ENCODE data around the gene DDX5.
A peak's percentile ranks its signal among the peaks of the same experiment; 100 is the strongest.

DDX5 gene

GRCh38 chr17:64507413-64507782 is 1.3 kb upstream of the DDX5 start:
- Histone ChIP-seq H3K27me3 (ENCODE audit: control insufficient read depth, insufficient read depth, low read length) (no peaks in the 10 kb centered on the region), H3K9ac (ENCODE audit: low read depth, low read length) (peak overlapping the region; percentile 100), H3K4me3 (ENCODE audit: low read length) (peak overlapping the region; percentile 98), H3K9me3 (replicated peaks; ENCODE audit: low read length) (no peaks in the 10 kb centered on the region), H3K4me2 (ENCODE audit: low read length) (peak overlapping the region; percentile 85), H3K4me1 (ENCODE audit: control insufficient read depth, insufficient read depth, low read length) (peaks cover 25% of the 10 kb centered on the region), H3K36me3 (ENCODE audit: insufficient read depth, low read length) (peaks cover 56% of the 10 kb centered on the region)

GRCh38 chr17:64506576-64507412 is 705 bp upstream of the DDX5 start, which contains the start of gene CEP95:
CEP95 (plus strand) TSS chr17:64506977; CDS start chr17:64507098, 121 bp downstream.
- Histone ChIP-seq H3K36me3 (ENCODE audit: insufficient read depth, low read length) (peaks cover 58% of the 10 kb centered on the region), H3K4me3 (ENCODE audit: low read length) (peak within 1 kb of the TSS; percentile 98)

DNA sequence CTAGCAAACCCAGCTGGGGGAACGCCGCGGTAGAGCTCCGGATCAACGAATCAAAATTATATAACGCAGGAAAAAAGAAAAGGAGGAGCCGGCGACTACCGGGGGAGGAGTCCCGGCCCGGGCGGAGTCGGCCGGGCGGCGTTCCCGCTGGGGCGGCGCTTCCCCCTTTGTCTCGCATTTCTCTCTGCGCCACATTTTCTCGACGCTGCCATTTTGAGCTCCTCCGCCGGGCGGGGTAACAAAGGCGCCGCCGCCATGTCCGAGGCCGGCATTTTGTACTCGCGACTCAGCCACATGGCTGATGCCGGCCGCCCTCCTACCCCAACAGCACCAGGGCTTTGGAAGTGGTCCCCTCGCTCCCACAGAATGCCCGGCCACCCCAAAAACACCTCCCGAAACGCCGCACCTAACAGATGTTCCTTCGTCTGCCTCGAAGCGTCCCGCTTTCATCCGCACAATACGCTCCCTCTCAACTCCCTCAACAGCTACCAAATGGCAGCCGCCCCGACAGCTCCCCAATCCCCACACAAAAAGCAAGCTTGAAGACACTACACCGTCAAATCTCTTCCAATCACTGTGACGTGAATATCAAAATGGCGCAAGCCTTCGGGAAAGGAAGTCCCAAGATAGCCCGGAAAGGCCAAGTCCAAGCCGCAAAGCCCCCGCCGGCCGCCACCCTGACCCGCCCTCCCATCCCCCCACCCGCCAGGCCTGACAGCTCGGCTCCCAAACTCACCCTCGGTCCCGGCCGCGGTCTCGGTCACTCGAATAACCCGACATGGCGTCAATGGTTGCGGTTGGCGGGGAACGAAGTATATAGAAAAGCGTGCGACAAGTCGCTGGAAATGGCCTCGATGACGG is 519 bp downstream of the DDX5 start:
- Histone ChIP-seq H3K9ac (ENCODE audit: low read depth, low read length) (peak overlapping the region; percentile 100), H3K4me1 (ENCODE audit: control insufficient read depth, insufficient read depth, low read length) (peaks cover 38% of the 10 kb centered on the region), H3K36me3 (ENCODE audit: insufficient read depth, low read length) (peaks cover 66% of the 10 kb centered on the region), H3K4me3 (ENCODE audit: low read length) (peak overlapping the region; percentile 98), H3K9me3 (replicated peaks; ENCODE audit: low read length) (no peaks in the 10 kb centered on the region), H3K4me2 (ENCODE audit: low read length) (peak overlapping the region; percentile 82), H3K27me3 (ENCODE audit: control insufficient read depth, insufficient read depth, low read length) (no peaks in the 10 kb centered on the region)

More at GRCh38 chr17:64506576-64507412, 705 bp upstream of the DDX5 start, which contains the start of gene CEP95:
- peaks cover 27% of the 10 kb centered on the region for H3K4me1 ChIP-seq (ENCODE audit: control insufficient read depth, insufficient read depth, low read length)
- H3K9ac ChIP-seq (ENCODE audit: low read depth, low read length), result peak within 1 kb of the TSS; percentile 100
- no peaks in the 10 kb centered on the region for H3K27me3 ChIP-seq (ENCODE audit: control insufficient read depth, insufficient read depth, low read length)
- H3K9me3 ChIP-seq (replicated peaks; ENCODE audit: low read length), result no peaks in the 10 kb centered on the region
- peak within 1 kb of the TSS; percentile 85 for H3K4me2 ChIP-seq (ENCODE audit: low read length)

DNA sequence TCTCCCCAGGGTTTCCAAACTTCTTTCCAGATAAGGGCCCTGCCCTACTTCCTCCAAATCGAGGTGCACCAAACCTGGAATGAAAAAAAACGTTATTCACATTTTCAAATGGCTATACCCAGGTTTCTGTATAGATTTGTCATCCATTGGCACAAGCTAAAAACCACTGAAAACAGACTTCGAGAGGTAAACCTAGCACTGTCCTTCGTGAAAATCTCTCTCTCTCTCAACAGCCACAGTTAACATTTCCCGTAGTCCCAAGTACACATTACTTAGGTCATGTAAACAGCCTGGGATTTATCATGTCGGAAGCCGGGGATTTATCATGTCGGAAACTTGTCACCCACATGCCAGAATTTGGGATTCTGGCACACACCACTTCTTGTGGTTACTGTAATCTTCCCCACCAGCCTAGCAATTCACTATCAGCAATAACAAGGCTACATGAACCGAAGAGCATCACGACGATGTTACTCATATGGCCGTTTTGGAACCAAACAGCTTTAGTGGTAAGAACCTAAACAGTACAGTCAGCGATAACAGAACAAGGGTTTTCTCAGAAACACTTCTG is 1.2 kb downstream of the DDX5 start:
- H3K27me3 ChIP-seq (ENCODE audit: control insufficient read depth, insufficient read depth, low read length), result no peaks in the 10 kb centered on the region
- peak overlapping the region; percentile 98 for H3K4me3 ChIP-seq (ENCODE audit: low read length)
- H3K4me1 ChIP-seq (ENCODE audit: control insufficient read depth, insufficient read depth, low read length), result peaks cover 45% of the 10 kb centered on the region
- peaks cover 66% of the 10 kb centered on the region for H3K36me3 ChIP-seq (ENCODE audit: insufficient read depth, low read length)
- H3K4me2 ChIP-seq (ENCODE audit: low read length), result peak overlapping the region; percentile 82
- peak overlapping the region; percentile 100 for H3K9ac ChIP-seq (ENCODE audit: low read depth, low read length)
- no peaks in the 10 kb centered on the region for H3K9me3 ChIP-seq (replicated peaks; ENCODE audit: low read length)

DNA sequence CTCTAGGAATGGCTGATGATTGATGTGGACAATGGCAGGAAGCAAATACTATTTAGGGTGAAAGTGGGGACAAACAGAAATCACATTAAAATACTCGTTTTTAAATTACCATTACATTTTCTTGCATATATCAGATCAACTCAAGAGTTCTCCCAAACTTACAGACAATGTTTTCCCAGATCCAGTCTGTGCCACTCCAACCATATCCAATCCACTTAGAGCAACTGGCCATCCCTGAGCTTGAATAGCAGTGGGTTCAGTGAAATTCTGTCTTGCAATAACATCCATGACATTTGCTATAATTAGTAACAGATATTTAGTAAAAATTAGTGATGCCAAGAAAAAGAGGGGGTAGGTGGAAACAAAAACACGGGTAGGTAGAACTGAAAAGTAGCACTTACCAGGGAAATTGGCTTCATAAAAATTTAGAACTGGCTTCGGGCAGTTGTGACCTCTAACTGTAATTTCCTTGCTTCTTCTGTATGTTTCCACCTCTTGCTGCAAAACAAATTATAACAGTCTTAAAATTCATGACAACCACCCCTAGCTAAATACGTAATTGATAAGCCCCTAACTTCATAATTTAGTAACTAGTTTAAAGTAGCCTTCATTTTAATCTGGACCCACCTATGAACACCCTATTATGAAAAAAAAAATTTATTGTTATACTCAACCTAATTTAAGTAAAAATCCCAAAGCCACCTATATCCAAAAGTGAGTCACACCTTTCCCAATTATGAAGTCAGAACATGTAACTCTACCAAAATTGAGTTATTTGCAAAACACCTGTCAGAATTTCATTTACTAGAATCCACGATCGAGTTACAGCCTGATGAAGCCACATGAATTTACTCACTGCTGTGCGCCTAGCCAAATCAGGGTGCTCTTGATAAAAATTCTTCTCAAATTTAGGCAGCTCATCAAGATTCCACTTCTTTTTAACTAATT is 2.0 kb downstream of the DDX5 start:
- H3K9me3 ChIP-seq (replicated peaks; ENCODE audit: low read length), result no peaks in the 10 kb centered on the region
- peak overlapping the region; percentile 98 for H3K4me3 ChIP-seq (ENCODE audit: low read length)
- peak overlapping the region; percentile 82 for H3K4me2 ChIP-seq (ENCODE audit: low read length)
- peaks cover 68% of the 10 kb centered on the region for H3K36me3 ChIP-seq (ENCODE audit: insufficient read depth, low read length)
- peak overlapping the region; percentile 100 for H3K9ac ChIP-seq (ENCODE audit: low read depth, low read length)
- peaks cover 52% of the 10 kb centered on the region for H3K4me1 ChIP-seq (ENCODE audit: control insufficient read depth, insufficient read depth, low read length)
- no peaks in the 10 kb centered on the region for H3K27me3 ChIP-seq (ENCODE audit: control insufficient read depth, insufficient read depth, low read length)

GRCh38 chr17:64503341-64503740 is 2.7 kb downstream of the DDX5 start:
- Histone ChIP-seq H3K36me3 (ENCODE audit: insufficient read depth, low read length) (peaks cover 72% of the 10 kb centered on the region), H3K9me3 (replicated peaks; ENCODE audit: low read length) (no peaks in the 10 kb centered on the region), H3K4me1 (ENCODE audit: control insufficient read depth, insufficient read depth, low read length) (peaks cover 55% of the 10 kb centered on the region), H3K27me3 (ENCODE audit: control insufficient read depth, insufficient read depth, low read length) (no peaks in the 10 kb centered on the region), H3K9ac (ENCODE audit: low read depth, low read length) (peak overlapping the region; percentile 100), H3K4me2 (ENCODE audit: low read length) (peak overlapping the region; percentile 82), H3K4me3 (ENCODE audit: low read length) (peak overlapping the region; percentile 98)

GRCh38 chr17:64502809-64503208 is 3.3 kb downstream of the DDX5 start:
- no peaks in the 10 kb centered on the region for H3K9me3 ChIP-seq (replicated peaks; ENCODE audit: low read length)
- H3K36me3 ChIP-seq (ENCODE audit: insufficient read depth, low read length), result peaks cover 78% of the 10 kb centered on the region
- H3K9ac ChIP-seq (ENCODE audit: low read depth, low read length), result no peak overlapping the region
- no peak overlapping the region for H3K4me3 ChIP-seq (ENCODE audit: low read length)
- no peaks in the 10 kb centered on the region for H3K27me3 ChIP-seq (ENCODE audit: control insufficient read depth, insufficient read depth, low read length)
- peak overlapping the region; percentile 82 for H3K4me2 ChIP-seq (ENCODE audit: low read length)
- H3K4me1 ChIP-seq (ENCODE audit: control insufficient read depth, insufficient read depth, low read length), result peaks cover 58% of the 10 kb centered on the region

DNA sequence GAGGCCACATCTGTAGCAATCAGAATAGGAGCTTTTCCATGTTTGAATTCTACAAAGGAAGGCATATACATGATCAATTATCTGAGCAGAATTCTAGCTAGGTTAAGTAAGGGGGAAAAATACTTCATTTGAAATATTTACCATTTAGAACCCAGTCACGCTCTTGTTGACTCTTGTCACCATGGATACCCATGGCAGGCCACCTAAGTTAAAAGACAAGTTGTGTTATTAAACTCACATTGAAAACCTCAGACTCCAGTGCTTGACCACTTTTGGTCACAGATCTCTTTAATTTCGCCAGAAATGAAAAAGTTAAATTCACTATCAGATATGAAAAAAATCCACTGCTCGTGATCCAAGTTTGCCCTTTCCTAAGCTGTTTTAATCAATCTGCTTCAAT is 4.1 kb downstream of the DDX5 start:
- peaks cover 82% of the 10 kb centered on the region for H3K36me3 ChIP-seq (ENCODE audit: insufficient read depth, low read length)
- peak overlapping the region; percentile 82 for H3K4me2 ChIP-seq (ENCODE audit: low read length)
- no peaks in the 10 kb centered on the region for H3K9me3 ChIP-seq (replicated peaks; ENCODE audit: low read length)
- no peak overlapping the region for H3K9ac ChIP-seq (ENCODE audit: low read depth, low read length)
- peaks cover 65% of the 10 kb centered on the region for H3K4me1 ChIP-seq (ENCODE audit: control insufficient read depth, insufficient read depth, low read length)
- no peaks in the 10 kb centered on the region for H3K27me3 ChIP-seq (ENCODE audit: control insufficient read depth, insufficient read depth, low read length)
- no peak overlapping the region for H3K4me3 ChIP-seq (ENCODE audit: low read length)

DNA sequence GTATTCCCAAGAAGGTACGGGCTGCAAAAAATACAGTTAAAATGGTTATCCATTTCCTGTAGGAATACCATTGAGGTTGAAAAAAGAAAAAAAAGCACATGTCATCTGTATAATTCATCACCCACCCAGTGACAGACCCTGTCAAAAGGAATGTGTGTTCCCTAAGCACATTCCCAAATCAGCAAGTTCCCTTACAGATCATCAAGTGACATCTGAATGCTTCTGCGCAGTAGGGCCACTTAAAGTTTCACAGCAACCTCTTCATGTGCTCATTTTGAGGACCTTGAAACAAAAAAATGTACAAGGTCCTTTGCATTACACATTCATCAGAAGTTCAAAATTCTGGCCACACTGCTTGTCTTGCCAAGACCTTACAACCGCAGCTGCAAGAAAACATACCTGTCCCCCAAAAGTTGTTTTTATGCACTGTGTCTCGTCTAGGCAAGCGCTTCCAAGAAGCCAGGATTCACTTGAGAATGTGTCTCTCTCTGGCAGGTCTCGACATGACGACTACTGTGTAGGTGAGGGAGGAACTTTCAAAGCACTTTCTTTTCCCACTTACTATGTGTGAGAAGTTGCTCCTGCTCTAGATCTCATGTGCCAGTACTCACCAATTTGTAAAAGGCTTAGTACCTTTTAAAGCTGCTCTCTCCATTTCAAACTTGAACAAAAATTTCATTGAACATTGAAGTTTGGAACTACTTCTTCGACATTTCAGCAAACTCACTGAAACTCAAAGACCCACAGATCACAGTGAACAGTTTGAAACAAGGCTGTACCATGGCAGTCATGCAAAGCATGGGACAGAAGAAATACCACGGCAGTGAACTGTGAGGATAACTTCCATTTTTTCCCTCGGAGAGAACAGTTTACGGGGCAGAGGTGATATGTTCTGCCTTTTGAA is 5.0 kb downstream of the DDX5 start:
- Histone ChIP-seq H3K9me3 (replicated peaks; ENCODE audit: low read length) (no peaks in the 10 kb centered on the region), H3K4me2 (ENCODE audit: low read length) (peak overlapping the region; percentile 2), H3K4me3 (ENCODE audit: low read length) (no peak overlapping the region), H3K36me3 (ENCODE audit: insufficient read depth, low read length) (peaks cover 82% of the 10 kb centered on the region), H3K4me1 (ENCODE audit: control insufficient read depth, insufficient read depth, low read length) (peaks cover 65% of the 10 kb centered on the region), H3K27me3 (ENCODE audit: control insufficient read depth, insufficient read depth, low read length) (no peaks in the 10 kb centered on the region), H3K9ac (ENCODE audit: low read depth, low read length) (no peak overlapping the region)

GRCh38 chr17:64500487-64500859 is 5.6 kb downstream of the DDX5 start:
- Histone ChIP-seq H3K4me1 (ENCODE audit: control insufficient read depth, insufficient read depth, low read length) (peaks cover 65% of the 10 kb centered on the region), H3K4me3 (ENCODE audit: low read length) (no peak overlapping the region)

More at GRCh38 chr17:64500487-64500859, 5.6 kb downstream of the DDX5 start:
- Histone ChIP-seq H3K9me3 (replicated peaks; ENCODE audit: low read length) (no peaks in the 10 kb centered on the region), H3K36me3 (ENCODE audit: insufficient read depth, low read length) (peaks cover 79% of the 10 kb centered on the region), H3K27me3 (ENCODE audit: control insufficient read depth, insufficient read depth, low read length) (no peaks in the 10 kb centered on the region), H3K9ac (ENCODE audit: low read depth, low read length) (peak overlapping the region; percentile 9), H3K4me2 (ENCODE audit: low read length) (peak overlapping the region; percentile 24)
